Endothelial cell of umbilical vein (primary cell): ENCODE data around the gene PRR15L. TPM values are rescaled to one million over a fixed set of nuclear protein-coding genes. Genes with fewer than 3 reads are reported as not detected.

Experiments used
- BruUV-seq: library from RNA; stranded (reverse); fragments of 400-500 nt; replicated peaks from 2 replicates; lab custom pipeline; 2021; lab: Mats Ljungman, UMichigan
- CTCF ChIA-PET: fragments of 300-600, 350-600 bp; sonication (Branson Sonifier 250); formaldehyde crosslinking; loops from one replicate; lab custom pipeline; 2021; ENCODE audit warnings: antibody characterized with exemption, inconsistent platforms; lab: Charles Lee
- POLR2A ChIA-PET: fragments of 300-600, 350-600 bp; sonication (Branson Sonifier 250); formaldehyde crosslinking; loops from one replicate; lab custom pipeline; 2021; ENCODE audit warnings: antibody characterized with exemption, inconsistent platforms; lab: Charles Lee
- DNase-seq: peaks from one replicate; pipeline ENCODE4 v3.0.0-alpha.2; 2011; ENCODE audit warnings: low read depth, low spot score
- FAIRE-seq: peaks from 2 replicates; lab custom pipeline; 2011; peaks lifted over from hg19 to GRCh38; lab: Jason Lieb, UNC
- H2AFZ ChIP-seq: 2 replicates; pipeline ENCODE4 v1.6.0; 2012; ENCODE audit warnings: low read depth, low read length, control low read depth, inconsistent platforms
- H3K27ac ChIP-seq: 2 replicates; pipeline ENCODE4 v1.5.1; 2011; ENCODE audit warnings: low read depth, mild to moderate bottlenecking, control low read depth, low read length, moderate library complexity; ENCODE audit not compliant: insufficient read depth
- H3K27me3 ChIP-seq, 2 experiments: 2 replicates each; pipeline versions ENCODE4 v1.6.0 to v1.6.1; 2011; ENCODE audit warnings: low read length in 2 of 2, mixed read lengths in 1 of 2; ENCODE audit not compliant: control insufficient read depth in 2 of 2, insufficient read depth in 2 of 2
- H3K36me3 ChIP-seq, 2 experiments: 2 replicates in 1 of 2; 3 replicates in 1 of 2; pipeline ENCODE4 v1.5.1; 2011; ENCODE audit warnings: low read length in 2 of 2, mild to moderate bottlenecking in 1 of 2, moderate library complexity in 1 of 2; ENCODE audit not compliant: control insufficient read depth in 2 of 2, insufficient read depth in 2 of 2; ENCODE audit errors: extremely low read depth in 1 of 2
- H3K4me1 ChIP-seq: 3 replicates; pipeline ENCODE4 v1.5.1; 2011; ENCODE audit warnings: mild to moderate bottlenecking, low read length; ENCODE audit not compliant: control insufficient read depth, insufficient read depth; ENCODE audit errors: extremely low read depth
- H3K4me2 ChIP-seq: 2 replicates; pipeline ENCODE4 v1.6.1; 2011; ENCODE audit warnings: low read length, control low read depth, mixed read lengths; ENCODE audit not compliant: insufficient read depth
- H3K4me3 ChIP-seq, 3 experiments: fragments of 200-600 bp in 1 of 3; sonication (generic), shearing (Covaris generic) in 1 of 3; replicated peaks in 1 of 3; 2 replicates each; pipeline ENCODE4 v1.5.1; 2011 to 2016; ENCODE audit warnings: control low read depth in 3 of 3, low read length in 3 of 3, mild to moderate bottlenecking in 2 of 3, inconsistent platforms in 1 of 3, low read depth in 1 of 3, moderate library complexity in 1 of 3; ENCODE audit not compliant: insufficient read depth in 1 of 3
- H3K79me2 ChIP-seq: 2 replicates; pipeline ENCODE4 v1.6.0; 2012; ENCODE audit warnings: low read length, inconsistent platforms; ENCODE audit not compliant: control insufficient read depth, insufficient read depth
- H3K9ac ChIP-seq: replicated peaks from 2 replicates; pipeline ENCODE3; 2011; ENCODE audit warnings: low read length, control low read depth; ENCODE audit not compliant: insufficient read depth; ENCODE audit errors: extremely low read depth
- H3K9me1 ChIP-seq: replicated peaks from 3 replicates; pipeline ENCODE4 v1.6.0; 2011; ENCODE audit warnings: mild to moderate bottlenecking, low read length; ENCODE audit not compliant: control insufficient read depth, insufficient read depth; ENCODE audit errors: extremely low read depth
- H3K9me3 ChIP-seq: replicated peaks from 2 replicates; pipeline ENCODE4 v1.5.1; 2012; ENCODE audit warnings: low read length, inconsistent platforms; ENCODE audit not compliant: control insufficient read depth, insufficient read depth
- H4K20me1 ChIP-seq: replicated peaks from 2 replicates; pipeline ENCODE3; 2011; ENCODE audit warnings: mild to moderate bottlenecking, low read length; ENCODE audit not compliant: control insufficient read depth, insufficient read depth; ENCODE audit errors: extremely low read depth
- CTCF ChIP-seq, 2 donors: IDR thresholded peaks; 1 replicate in 1 of 2; 2 replicates in 1 of 2; pipeline ENCODE4 v1.5.1; 2011; ENCODE audit warnings: low read length in 2 of 2, mild to moderate bottlenecking in 2 of 2, moderate library complexity in 2 of 2, control low read depth in 1 of 2, inconsistent platforms in 1 of 2, low read depth in 1 of 2; ENCODE audit not compliant: insufficient read depth in 1 of 2; ENCODE audit errors: extremely low read depth in 1 of 2
- EZH2 ChIP-seq: IDR thresholded peaks from 2 replicates; pipeline ENCODE4 v1.6.1; 2012; ENCODE audit warnings: borderline replicate concordance, low read depth, mild to moderate bottlenecking, moderate library complexity, low read length, inconsistent platforms; ENCODE audit not compliant: severe bottlenecking
- FOS ChIP-seq: IDR thresholded peaks from 2 replicates; pipeline ENCODE4 v1.6.1; 2011; ENCODE audit warnings: mild to moderate bottlenecking, low read length, moderate library complexity, borderline replicate concordance; ENCODE audit not compliant: insufficient read depth
- GATA2 ChIP-seq: IDR thresholded peaks from 2 replicates; pipeline ENCODE4 v1.7.0; 2011; ENCODE audit warnings: low read depth, mild to moderate bottlenecking, moderate library complexity, mixed read lengths, low read length; ENCODE audit not compliant: insufficient read length, insufficient read depth
- JUN ChIP-seq: IDR thresholded peaks from 2 replicates; pipeline ENCODE4 v1.6.1; 2011; ENCODE audit warnings: borderline replicate concordance, low read depth; ENCODE audit not compliant: insufficient read length, insufficient read depth
- MAX ChIP-seq: IDR thresholded peaks from 2 replicates; pipeline ENCODE4 v1.6.1; 2011; ENCODE audit not compliant: insufficient read depth, insufficient read length
- MYC ChIP-seq: IDR thresholded peaks from one replicate; pipeline ENCODE4 v1.6.1; 2011; ENCODE audit warnings: mild to moderate bottlenecking, low read depth, low read length
- POLR2A ChIP-seq: IDR thresholded peaks from 2 replicates; pipeline ENCODE4 v1.6.1; 2012; ENCODE audit warnings: low read depth, mild to moderate bottlenecking, control low read depth, low read length
- POLR2AphosphoS5 ChIP-seq: IDR thresholded peaks from 2 replicates; pipeline ENCODE4 v1.6.1; 2012; ENCODE audit warnings: low read depth, mild to moderate bottlenecking, control low read depth, low read length, moderate library complexity; ENCODE audit not compliant: insufficient read depth
- dilution Hi-C: fragments of 300-500 bp; cut with MboI; formaldehyde crosslinking; loops from one replicate; pipeline ENCODE4 v1.15.0; 2019; ENCODE audit warnings: low sequenced_read_pairs; ENCODE audit not compliant: extremely low pct_ligation_motif_present
- intact Hi-C: fragments of 100-400 bp; cut with micrococcal nuclease; formaldehyde crosslinking; loops from one replicate; pipeline ENCODE4 v1.10.0; 2022
- polyA plus RNA-seq, 4 experiments: library from polyadenylated mRNA; depleted of rRNA in 3 of 4; stranded (reverse) in 3 of 4; unstranded in 1 of 4; fragments of >200 nt; gene quantifications; 2 replicates each; pipeline versions ENCODE4 v1.2.1 to v1.2.3, GENCODE V29; 2011 to 2012; ENCODE audit warnings: missing spikeins in 1 of 4
- total RNA-seq: library from RNA; stranded (reverse); gene quantifications from 2 replicates; pipeline ENCODE4 v1.2.3, GENCODE V29; 2021

Gene PRR15L
- total and polyA plus RNA-seq, 2 donors (not counting 3 experiments of a cell fraction or from before 2014, with no cell fraction given): not detected

GRCh38 chr17:47929218-47930000, 28.3 kb downstream of the PRR15L start:
- BruUV-seq: no TSS peak
- FAIRE-seq (no peak), DNase-seq (no peak)
- Histone ChIP-seq H3K4me1 (no peaks in the 10 kb centered on the region), H3K27ac (no peak overlapping the region), H4K20me1 (no peaks in the 10 kb centered on the region), H3K36me3 (peaks cover 0 to 24% of the 10 kb centered on the region in 2 experiments), H3K4me3 (no peak overlapping the region), H3K79me2 (no peaks in the 10 kb centered on the region), H2AFZ (no peak overlapping the region), H3K9ac (no peak overlapping the region), H3K9me3 (no peaks in the 10 kb centered on the region), H3K9me1 (no peaks in the 10 kb centered on the region), H3K4me2 (no peak overlapping the region), H3K27me3 (no peaks in the 10 kb centered on the region)
- dilution Hi-C loops: no loop called here
- TF ChIP-seq JUN (no peak), MYC (no peak), MAX (no peak)
- ChIA-PET CTCF (interaction anchor here (0.8 to 2.0 kb wide), 2 partner anchors 17 to 19 kb away, joined by 4 to 7 read pairs; no protein-coding TSS in a partner anchor), POLR2A (no interaction called here)
- intact Hi-C loops: no loop called here

- ChIA-PET POLR2A (no interaction called here), CTCF (interaction anchor here (1.5 to 2.0 kb wide), 2 partner anchors 18 to 20 kb away, joined by 4 to 7 read pairs; no protein-coding TSS in a partner anchor)
- Histone ChIP-seq H3K9me1 (no peaks in the 10 kb centered on the region), H3K27ac (no peak overlapping the region), H3K36me3 (peaks cover 0 to 26% of the 10 kb centered on the region in 2 experiments), H3K4me3 (no peak overlapping the region), H4K20me1 (no peaks in the 10 kb centered on the region), H3K4me1 (no peaks in the 10 kb centered on the region), H3K9me3 (no peaks in the 10 kb centered on the region), H3K27me3 (no peaks in the 10 kb centered on the region), H3K9ac (no peak overlapping the region), H2AFZ (no peak overlapping the region), H3K79me2 (no peaks in the 10 kb centered on the region), H3K4me2 (no peak overlapping the region)
- TSS peak; percentile 70 for BruUV-seq
- dilution Hi-C loops (no loop called here), intact Hi-C loops (no loop called here)
- DNase-seq (no peak), FAIRE-seq (no peak)
- TF ChIP-seq POLR2AphosphoS5: no peak
- TF ChIP-seq FOS: no peak
- TF ChIP-seq JUN: no peak
- TF ChIP-seq POLR2A: no peak
- no peak for TF ChIP-seq EZH2
- TF ChIP-seq MAX: no peak
- no peak for TF ChIP-seq GATA2
- TF ChIP-seq MYC: no peak
- TF ChIP-seq CTCF (IDR thresholded peaks at IDR 0.05; ENCODE audit: extremely low read depth in 1 of 2, insufficient read depth in 1 of 2, low read depth in 1 of 2, low read length in 2 of 2): no peak
Observed at GRCh38 chr17:47928415-47928814, 29.3 kb downstream of the PRR15L start.
